Prostate gland (tissue), 2 donors: Measurements from ENCODE around the gene HSF2BP. TPM values are rescaled to one million over a fixed set of nuclear protein-coding genes. Genes with fewer than 3 reads are reported as not detected.
"Not testable (repeated sequence)": the region's sequence is repeated elsewhere in the genome, so short reads cannot be mapped to it uniquely, and the experiment has no call there.

ENCODE experiments used
- DNase-seq: peaks from one replicate; pipeline ENCODE4 v3.0.0-alpha.2; 2019; ENCODE audit warnings: low spot score
- H3K27ac ChIP-seq, 2 donors: fragments of 200-600 bp; sonication (generic); 2 replicates each; pipeline ENCODE4 v1.5.1; 2017 to 2019
- H3K27me3 ChIP-seq: fragments of 200-600 bp; sonication (generic); replicated peaks from 2 replicates; pipeline ENCODE4 v1.5.1; 2019; ENCODE audit not compliant: insufficient read depth
- H3K36me3 ChIP-seq, 2 donors: fragments of 200-600 bp; sonication (generic); 1 replicate in 1 of 2; 2 replicates in 1 of 2; pipeline versions ENCODE4 v1.5.1 to v1.8.1; 2017 to 2019
- H3K4me1 ChIP-seq: fragments of 200-600 bp; sonication (generic); replicated peaks from 2 replicates; pipeline ENCODE4 v1.5.1; 2019
- H3K4me3 ChIP-seq, 2 donors: fragments of 200-600 bp; sonication (generic); 2 replicates each; pipeline ENCODE4 v1.5.1; 2017 to 2019
- H3K9me3 ChIP-seq: fragments of 200-600 bp; sonication (generic); 2 replicates; pipeline ENCODE4 v1.5.1; 2017
- CTCF ChIP-seq, 4 experiments: fragments of 200-600 bp in 2 of 4; fragments of 450-650 bp in 2 of 4; sonication (generic) in 2 of 4; IDR thresholded peaks; 1 replicate in 3 of 4; 2 replicates in 1 of 4; pipeline ENCODE4 v1.5.1; 2016 to 2019; ENCODE audit warnings: antibody characterized with exemption in 4 of 4, mild to moderate bottlenecking in 2 of 4, moderate library complexity in 2 of 4
- POLR2A ChIP-seq: fragments of 450-650 bp; IDR thresholded peaks from one replicate; pipeline ENCODE4 v1.6.1; 2016; ENCODE audit warnings: antibody characterized with exemption, mild to moderate bottlenecking
- POLR2AphosphoS5 ChIP-seq: sonication (generic); formaldehyde crosslinking; IDR thresholded peaks from one replicate; pipeline ENCODE4 v1.6.1; 2017; ENCODE audit warnings: antibody characterized with exemption
- WGBS: methylation state at CpG from one replicate; pipeline ENCODE4 v1.1.5; 2018; 5-methylcytosine and 5-hydroxymethylcytosine counted together
- intact Hi-C: fragments of 100-400 bp; cut with DNase I; formaldehyde crosslinking; loops from one replicate; pipeline ENCODE4 v1.14.2; 2022
- total RNA-seq, 2 donors: library from RNA; depleted of rRNA; stranded (reverse); fragments of >200 nt; gene quantifications; one replicate each; pipeline ENCODE4 v1.1.0, GENCODE V29; 2016

Gene HSF2BP
- total RNA-seq, 2 donors from 2014 or later: 3.2 to 7.0 TPM

GRCh38 chr21:43652616-43653015, 6.7 kb downstream of the HSF2BP start:
- Histone ChIP-seq H3K27me3 (no peaks in the 10 kb centered on the region), H3K9me3 (no peaks in the 10 kb centered on the region), H3K27ac (no peak overlapping the region), H3K36me3 (no peaks in the 10 kb centered on the region), H3K4me3 (no peak overlapping the region), H3K4me1 (no peaks in the 10 kb centered on the region)
- 80% methylated on average over 6 of the region's 6 CpGs for WGBS
- no peak for DNase-seq
- TF ChIP-seq POLR2AphosphoS5 (no peak), POLR2A (no peak), CTCF (IDR thresholded peaks at IDR 0.05) (no peak)
- intact Hi-C loops: no loop called here

GRCh38 chr21:43651926-43652325, 7.4 kb downstream of the HSF2BP start:
- H3K27ac ChIP-seq, DNase-seq, H3K4me1 ChIP-seq, intact Hi-C loops, H3K4me3 ChIP-seq, H3K27me3 ChIP-seq, H3K36me3 ChIP-seq, H3K9me3 ChIP-seq: not testable (repeated sequence)
- WGBS: 97% methylated on average over 6 of the region's 6 CpGs

GRCh38 chr21:43648171-43648570, 11.1 kb downstream of the HSF2BP start:
- intact Hi-C loops: no loop called here
- Histone ChIP-seq H3K4me3 (no peak overlapping the region), H3K36me3 (no peaks in the 10 kb centered on the region), H3K9me3 (no peaks in the 10 kb centered on the region), H3K4me1 (no peaks in the 10 kb centered on the region), H3K27ac (no peak overlapping the region), H3K27me3 (no peaks in the 10 kb centered on the region)
- TF ChIP-seq CTCF (IDR thresholded peaks at IDR 0.05) (no peak), POLR2A (no peak)
- no peak for DNase-seq
- 74% methylated on average over 9 of the region's 9 CpGs for WGBS

- no peaks in the 10 kb centered on the region for H3K36me3 ChIP-seq
- no peaks in the 10 kb centered on the region for H3K4me1 ChIP-seq
- intact Hi-C loops: no loop called here
- TF ChIP-seq POLR2AphosphoS5 (peak; percentile 88), CTCF (IDR thresholded peaks at IDR 0.05) (peak; percentile 97 to 100 (median 100)), POLR2A (no peak)
- no peak overlapping the region for H3K4me3 ChIP-seq
- 15% methylated on average over 7 of the region's 7 CpGs for WGBS
- no peaks in the 10 kb centered on the region for H3K9me3 ChIP-seq
- peak; percentile 90 for DNase-seq
- H3K27ac ChIP-seq: no peak overlapping the region
- no peaks in the 10 kb centered on the region for H3K27me3 ChIP-seq
Measured at GRCh38 chr21:43646550-43647260, 12.6 kb downstream of the HSF2BP start.

- Histone ChIP-seq H3K9me3 (no peaks in the 10 kb centered on the region), H3K27me3 (no peaks in the 10 kb centered on the region), H3K4me3 (no peak overlapping the region), H3K4me1 (no peaks in the 10 kb centered on the region), H3K27ac (peak overlapping the region; percentile 46 to 67), H3K36me3 (no peaks in the 10 kb centered on the region)
- 16% methylated on average over 4 of the region's 4 CpGs for WGBS
- no peak for DNase-seq
- TF ChIP-seq POLR2A (no peak), POLR2AphosphoS5 (no peak), CTCF (IDR thresholded peaks at IDR 0.05) (no peak)
- intact Hi-C loops: no loop called here
Measured at GRCh38 chr21:43645976-43646375, 13.3 kb downstream of the HSF2BP start.
